ENCODE data around the gene OLA1. TPM values are rescaled to one million over a fixed set of nuclear protein-coding genes. Genes with fewer than 3 reads are reported as not detected.

The OLA1 gene
- total and polyA plus RNA-seq, 2 donors (not counting 1 experiment from before 2014, with no cell fraction given): 13.9 to 47.7 TPM

GRCh38 chr2:174149530-174149929, 98.8 kb downstream of the OLA1 start:
- ATAC-seq (ENCODE audit: low read depth): no peak

GRCh38 chr2:174148833-174149232, 99.5 kb downstream of the OLA1 start:
- H3K4me2 ChIP-seq (replicated peaks; ENCODE audit: low read depth, low read length, poor library complexity, severe bottlenecking): no peak overlapping the region
- no peaks in the 10 kb centered on the region for H3K4me1 ChIP-seq (ENCODE audit: control insufficient read depth in 2 of 2, insufficient read depth in 2 of 2, low read length in 2 of 2)
- WGBS (ENCODE audit: insufficient coverage): 96% methylated on average over 2 of the region's 2 CpGs
- no peak overlapping the region for H3K4me3 ChIP-seq (ENCODE audit: control extremely low read depth in 1 of 5, extremely low read depth in 1 of 5, insufficient read depth in 1 of 5, low read depth in 2 of 5, low read length in 4 of 5)
- H3K9ac ChIP-seq (ENCODE audit: low read length): no peak overlapping the region
- TF ChIP-seq EZH2 (IDR thresholded peaks at IDR 0.05; ENCODE audit: borderline replicate concordance, insufficient read depth, low read depth, low read length, poor library complexity, severe bottlenecking) (no peak), CTCF (IDR thresholded peaks at IDR 0.05) (no peak)
- H2AFZ ChIP-seq (ENCODE audit: insufficient read depth, low read depth, low read length, poor library complexity, severe bottlenecking): no peak overlapping the region
- H4K20me1 ChIP-seq (ENCODE audit: control insufficient read depth, insufficient read depth, low read length, poor library complexity, severe bottlenecking): no peaks in the 10 kb centered on the region
- H3K27me3 Mint-ChIP-seq: no peaks in the 10 kb centered on the region
- POLR2A ChIA-PET: no interaction called here
- peaks cover 4% of the 10 kb centered on the region for H3K79me2 ChIP-seq (ENCODE audit: control insufficient read depth, insufficient read depth, low read length)
- ATAC-seq (ENCODE audit: low read depth) (no peak), DNase-seq (no peak)
- H3K9me3 Mint-ChIP-seq (ENCODE audit: insufficient read depth): no peaks in the 10 kb centered on the region
- no peak overlapping the region for H3K27ac Mint-ChIP-seq
- H3K4me1 Mint-ChIP-seq: peaks cover 2% of the 10 kb centered on the region
- H3K4me3 Mint-ChIP-seq: no peak overlapping the region
- H3K36me3 ChIP-seq (replicated peaks in 1 of 2; ENCODE audit: control extremely low read depth in 1 of 2, control insufficient read depth in 1 of 2, extremely low read depth in 1 of 2, insufficient read depth in 2 of 2, low read length in 1 of 2): no peaks in the 10 kb centered on the region
- H3K9me3 ChIP-seq (ENCODE audit: control extremely low read depth in 1 of 3, control insufficient read depth in 2 of 3, insufficient read depth in 1 of 3, low read length in 2 of 3): no peaks in the 10 kb centered on the region
- no peak overlapping the region for H3K27ac ChIP-seq (ENCODE audit: low read length in 2 of 2)
- CTCF ChIA-PET: no interaction called here
- H3K27me3 ChIP-seq (replicated peaks in 1 of 4; ENCODE audit: control extremely low read depth in 1 of 4, control insufficient read depth in 3 of 4, insufficient read depth in 4 of 4, low read length in 3 of 4): no peaks in the 10 kb centered on the region
- intact Hi-C loops (cut with micrococcal nuclease): no loop called here

More at GRCh38 chr2:174149530-174149929, 98.8 kb downstream of the OLA1 start:
- H3K9me3 Mint-ChIP-seq (ENCODE audit: insufficient read depth): no peaks in the 10 kb centered on the region
- Histone ChIP-seq H3K4me2 (replicated peaks; ENCODE audit: low read depth, low read length, poor library complexity, severe bottlenecking) (no peak overlapping the region), H3K4me1 (ENCODE audit: control insufficient read depth in 2 of 2, insufficient read depth in 2 of 2, low read length in 2 of 2) (no peaks in the 10 kb centered on the region), H4K20me1 (ENCODE audit: control insufficient read depth, insufficient read depth, low read length, poor library complexity, severe bottlenecking) (no peaks in the 10 kb centered on the region), H3K9me3 (ENCODE audit: control extremely low read depth in 1 of 3, control insufficient read depth in 2 of 3, insufficient read depth in 1 of 3, low read length in 2 of 3) (no peaks in the 10 kb centered on the region), H3K4me3 (ENCODE audit: control extremely low read depth in 1 of 5, extremely low read depth in 1 of 5, insufficient read depth in 1 of 5, low read depth in 2 of 5, low read length in 4 of 5) (no peak overlapping the region), H2AFZ (ENCODE audit: insufficient read depth, low read depth, low read length, poor library complexity, severe bottlenecking) (no peak overlapping the region), H3K9ac (ENCODE audit: low read length) (no peak overlapping the region), H3K79me2 (ENCODE audit: control insufficient read depth, insufficient read depth, low read length) (peaks cover 4% of the 10 kb centered on the region), H3K27me3 (replicated peaks in 1 of 4; ENCODE audit: control extremely low read depth in 1 of 4, control insufficient read depth in 3 of 4, insufficient read depth in 4 of 4, low read length in 3 of 4) (no peaks in the 10 kb centered on the region), H3K36me3 (replicated peaks in 1 of 2; ENCODE audit: control extremely low read depth in 1 of 2, control insufficient read depth in 1 of 2, extremely low read depth in 1 of 2, insufficient read depth in 2 of 2, low read length in 1 of 2) (no peaks in the 10 kb centered on the region), H3K27ac (ENCODE audit: low read length in 2 of 2) (no peak overlapping the region)
- no peak overlapping the region for H3K27ac Mint-ChIP-seq
- CTCF ChIA-PET: no interaction called here
- no CpG with 5 or more reads among the region's 2 CpGs for WGBS (ENCODE audit: insufficient coverage)
- no peaks in the 10 kb centered on the region for H3K27me3 Mint-ChIP-seq
- H3K4me3 Mint-ChIP-seq: no peak overlapping the region
- intact Hi-C loops (cut with micrococcal nuclease): no loop called here
- TF ChIP-seq CTCF (IDR thresholded peaks at IDR 0.05) (no peak), EZH2 (IDR thresholded peaks at IDR 0.05; ENCODE audit: borderline replicate concordance, insufficient read depth, low read depth, low read length, poor library complexity, severe bottlenecking) (no peak)
- H3K4me1 Mint-ChIP-seq: peaks cover 2% of the 10 kb centered on the region
- no peak for DNase-seq
- POLR2A ChIA-PET: no interaction called here

All from B cell (primary cell).